ENCODE data around the gene KMT2B. TPM values are rescaled to one million over a fixed set of nuclear protein-coding genes. Genes with fewer than 3 reads are reported as not detected.

KMT2B gene
- total and polyA plus RNA-seq, 8 donors: 8.3 to 92.4 (median 18.9) TPM

- intact Hi-C loops (cut with DNase I; ENCODE audit: low total_unique reads): no loop called here
- TF ChIP-seq CTCF (IDR thresholded peaks at IDR 0.05): no peak
- no peak for TF ChIP-seq EP300 (IDR thresholded peaks at IDR 0.05)
- TF ChIP-seq POLR2AphosphoS5 (IDR thresholded peaks at IDR 0.05): no peak
- no peak for TF ChIP-seq POLR2A (IDR thresholded peaks at IDR 0.05)
- no peak for DNase-seq
- Histone ChIP-seq H3K36me3 (peaks cover 75 to 100% (median 100%) of the 10 kb centered on the region in 4 donors), H3K27ac (peak overlapping the region in 1 of 5 donors; percentile 13), H3K4me1 (no peaks in the 10 kb centered on the region), H3K27me3 (no peaks in the 10 kb centered on the region), H3K9me3 (no peaks in the 10 kb centered on the region), H3K4me3 (no peak overlapping the region)
- 85 to 94% (median 92%) methylated on average over 7 to 35 of the region's 35 CpGs for WGBS, 5 donors
These were observed 15.7 kb downstream of the KMT2B start for GRCh38 chr19:35733180-35734125.

- DNase-seq: no peak
These were observed 16.5 kb downstream of the KMT2B start for GRCh38 chr19:35734273-35734672.

GRCh38 chr19:35734889-35735288 lies 17.1 kb downstream of the KMT2B start:
- no peak for TF ChIP-seq EP300 (IDR thresholded peaks at IDR 0.05)
- TF ChIP-seq CTCF (IDR thresholded peaks at IDR 0.05): no peak
- TF ChIP-seq POLR2AphosphoS5 (IDR thresholded peaks at IDR 0.05): no peak
- no peak for TF ChIP-seq POLR2A (IDR thresholded peaks at IDR 0.05)
- no peak overlapping the region for H3K4me3 ChIP-seq
- no peak for DNase-seq
- WGBS, 5 donors: 82 to 91% (median 87%) methylated on average over 5 of the region's 5 CpGs
- peaks cover 3 to 10% (median 7%) of the 10 kb centered on the region in 4 donors for H3K4me1 ChIP-seq
- intact Hi-C loops (cut with DNase I; ENCODE audit: low total_unique reads): no loop called here
- H3K36me3 ChIP-seq: peaks cover 66 to 94% (median 94%) of the 10 kb centered on the region in 4 donors
- H3K9me3 ChIP-seq: no peaks in the 10 kb centered on the region
- no peak overlapping the region for H3K27ac ChIP-seq
- H3K27me3 ChIP-seq: no peaks in the 10 kb centered on the region

More at GRCh38 chr19:35734273-35734672, 16.5 kb downstream of the KMT2B start:
- intact Hi-C loops (cut with DNase I; ENCODE audit: low total_unique reads): no loop called here
- TF ChIP-seq POLR2A (IDR thresholded peaks at IDR 0.05) (no peak), CTCF (IDR thresholded peaks at IDR 0.05) (no peak), POLR2AphosphoS5 (IDR thresholded peaks at IDR 0.05) (no peak), EP300 (IDR thresholded peaks at IDR 0.05) (no peak)
- Histone ChIP-seq H3K27ac (no peak overlapping the region), H3K36me3 (peaks cover 72 to 100% (median 100%) of the 10 kb centered on the region in 4 donors), H3K9me3 (no peaks in the 10 kb centered on the region), H3K27me3 (no peaks in the 10 kb centered on the region), H3K4me3 (no peak overlapping the region), H3K4me1 (peaks cover 0 to 4% (median 1%) of the 10 kb centered on the region in 4 donors)
- 92 to 97% (median 96%) methylated on average over 8 of the region's 8 CpGs for WGBS, 5 donors

- Histone ChIP-seq H3K36me3 (peaks cover 42 to 74% (median 71%) of the 10 kb centered on the region in 4 donors), H3K27ac (no peak overlapping the region), H3K9me3 (no peaks in the 10 kb centered on the region), H3K4me3 (no peak overlapping the region), H3K27me3 (no peaks in the 10 kb centered on the region), H3K4me1 (peaks cover 14 to 27% (median 24%) of the 10 kb centered on the region in 4 donors)
- TF ChIP-seq EP300 (IDR thresholded peaks at IDR 0.05) (no peak), CTCF (IDR thresholded peaks at IDR 0.05) (peak in 1 of 7 experiments; percentile 18)
- intact Hi-C loops (cut with DNase I; ENCODE audit: low total_unique reads): no loop called here
- no peak for DNase-seq
- WGBS, 5 donors: 86 to 92% (median 88%) methylated on average over 21 to 22 of the region's 22 CpGs
These were observed 19.4 kb downstream of the KMT2B start for GRCh38 chr19:35736913-35737886.
